PC-9 (cell line): ENCODE measurements around the gene PAFAH2.

Source experiments
- CTCF ChIP-seq: fragments of 200-600 bp; sonication (generic); conservative IDR thresholded peaks from 2 replicates; pipeline ENCODE4 v1.6.1; 2017; ENCODE audit warnings: mixed run types, antibody characterized with exemption, mild to moderate bottlenecking, moderate library complexity
- EZH2 ChIP-seq: fragments of 200-600 bp; sonication (generic); IDR thresholded peaks from 2 replicates; pipeline ENCODE4 v1.8.0; 2017; ENCODE audit warnings: antibody characterized with exemption, low read depth

- no peak for TF ChIP-seq EZH2
- TF ChIP-seq CTCF = no peak
Observed at GRCh38 chr1:25989440-25990234, 8.2 kb downstream of the PAFAH2 start.
